ENCODE measurements around the gene BTBD16.

Gene BTBD16

GRCh38 chr10:122290334-122290733, 19.2 kb downstream of the BTBD16 start:
- no peak overlapping the region for H3K4me3 Mint-ChIP-seq

GRCh38 chr10:122290833-122291532, 19.9 kb downstream of the BTBD16 start:
- H3K27me3 Mint-ChIP-seq (ENCODE audit: low read depth) = no peaks in the 10 kb centered on the region
- no peaks in the 10 kb centered on the region for H3K36me3 Mint-ChIP-seq (ENCODE audit: low read depth)
- H3K4me3 Mint-ChIP-seq = no peak overlapping the region
- H3K4me1 Mint-ChIP-seq (ENCODE audit: low read depth) = peaks cover 17% of the 10 kb centered on the region
- no peak for DNase-seq (ENCODE audit: low spot score)
- no peaks in the 10 kb centered on the region for H3K9me3 Mint-ChIP-seq
- no peak overlapping the region for H3K27ac Mint-ChIP-seq

More at GRCh38 chr10:122290334-122290733, 19.2 kb downstream of the BTBD16 start:
- H3K4me1 Mint-ChIP-seq (ENCODE audit: low read depth) = peaks cover 12% of the 10 kb centered on the region
- no peaks in the 10 kb centered on the region for H3K9me3 Mint-ChIP-seq
- no peaks in the 10 kb centered on the region for H3K36me3 Mint-ChIP-seq (ENCODE audit: low read depth)
- no peak overlapping the region for H3K27ac Mint-ChIP-seq
- H3K27me3 Mint-ChIP-seq (ENCODE audit: low read depth) = no peaks in the 10 kb centered on the region
- DNase-seq (ENCODE audit: low spot score) = no peak

GRCh38 chr10:122291739-122292138, 20.6 kb downstream of the BTBD16 start:
- Mint-ChIP-seq H3K36me3 (ENCODE audit: low read depth) (no peaks in the 10 kb centered on the region), H3K4me3 (no peak overlapping the region), H3K27me3 (ENCODE audit: low read depth) (peaks cover 3% of the 10 kb centered on the region), H3K27ac (no peak overlapping the region), H3K4me1 (ENCODE audit: low read depth) (peaks cover 17% of the 10 kb centered on the region), H3K9me3 (no peaks in the 10 kb centered on the region)
- DNase-seq (ENCODE audit: low spot score) = no peak

GRCh38 chr10:122292376-122292775, 21.3 kb downstream of the BTBD16 start:
- Mint-ChIP-seq H3K4me1 (ENCODE audit: low read depth) (peaks cover 17% of the 10 kb centered on the region), H3K9me3 (no peaks in the 10 kb centered on the region), H3K4me3 (no peak overlapping the region), H3K36me3 (ENCODE audit: low read depth) (no peaks in the 10 kb centered on the region), H3K27me3 (ENCODE audit: low read depth) (peaks cover 3% of the 10 kb centered on the region), H3K27ac (no peak overlapping the region)
- no peak for DNase-seq (ENCODE audit: low spot score)

GRCh38 chr10:122293156-122293960, 22.3 kb downstream of the BTBD16 start:
- Mint-ChIP-seq H3K36me3 (ENCODE audit: low read depth) (no peaks in the 10 kb centered on the region), H3K27me3 (ENCODE audit: low read depth) (peaks cover 3% of the 10 kb centered on the region), H3K27ac (no peak overlapping the region), H3K4me1 (ENCODE audit: low read depth) (peaks cover 17% of the 10 kb centered on the region), H3K9me3 (no peaks in the 10 kb centered on the region), H3K4me3 (no peak overlapping the region)
- DNase-seq (ENCODE audit: low spot score) = no peak

- Mint-ChIP-seq H3K36me3 (ENCODE audit: low read depth) (no peaks in the 10 kb centered on the region), H3K4me3 (no peak overlapping the region), H3K4me1 (ENCODE audit: low read depth) (peaks cover 18% of the 10 kb centered on the region), H3K27me3 (ENCODE audit: low read depth) (peaks cover 3% of the 10 kb centered on the region), H3K27ac (no peak overlapping the region), H3K9me3 (no peaks in the 10 kb centered on the region)
- DNase-seq (ENCODE audit: low spot score) = no peak
Measured at GRCh38 chr10:122293961-122294380, 22.9 kb downstream of the BTBD16 start.

- no peaks in the 10 kb centered on the region for H3K36me3 Mint-ChIP-seq (ENCODE audit: low read depth)
- H3K4me1 Mint-ChIP-seq (ENCODE audit: low read depth) = peaks cover 17% of the 10 kb centered on the region
- no peak overlapping the region for H3K27ac Mint-ChIP-seq
- peaks cover 3% of the 10 kb centered on the region for H3K27me3 Mint-ChIP-seq (ENCODE audit: low read depth)
- no peak for DNase-seq (ENCODE audit: low spot score)
- H3K9me3 Mint-ChIP-seq = no peaks in the 10 kb centered on the region
- H3K4me3 Mint-ChIP-seq = no peak overlapping the region
Measured at GRCh38 chr10:122294511-122295450, 23.7 kb downstream of the BTBD16 start.

GRCh38 chr10:122295451-122295809, 24.3 kb downstream of the BTBD16 start:
- peaks cover 3% of the 10 kb centered on the region for H3K27me3 Mint-ChIP-seq (ENCODE audit: low read depth)
- peaks cover 15% of the 10 kb centered on the region for H3K4me1 Mint-ChIP-seq (ENCODE audit: low read depth)
- no peak for DNase-seq (ENCODE audit: low spot score)
- no peaks in the 10 kb centered on the region for H3K9me3 Mint-ChIP-seq
- H3K36me3 Mint-ChIP-seq (ENCODE audit: low read depth) = no peaks in the 10 kb centered on the region
- no peak overlapping the region for H3K4me3 Mint-ChIP-seq
- H3K27ac Mint-ChIP-seq = no peak overlapping the region

- H3K36me3 Mint-ChIP-seq (ENCODE audit: low read depth) = no peaks in the 10 kb centered on the region
- no peaks in the 10 kb centered on the region for H3K9me3 Mint-ChIP-seq
- no peak overlapping the region for H3K27ac Mint-ChIP-seq
- no peak for DNase-seq (ENCODE audit: low spot score)
- peaks cover 15% of the 10 kb centered on the region for H3K4me1 Mint-ChIP-seq (ENCODE audit: low read depth)
- H3K27me3 Mint-ChIP-seq (ENCODE audit: low read depth) = peaks cover 3% of the 10 kb centered on the region
- no peak overlapping the region for H3K4me3 Mint-ChIP-seq
Measured at GRCh38 chr10:122296363-122297120, 25.4 kb downstream of the BTBD16 start.

GRCh38 chr10:122297583-122297982, 26.5 kb downstream of the BTBD16 start:
- peaks cover 3% of the 10 kb centered on the region for H3K27me3 Mint-ChIP-seq (ENCODE audit: low read depth)
- DNase-seq (ENCODE audit: low spot score) = no peak
- no peak overlapping the region for H3K27ac Mint-ChIP-seq
- H3K4me1 Mint-ChIP-seq (ENCODE audit: low read depth) = peaks cover 15% of the 10 kb centered on the region
- no peaks in the 10 kb centered on the region for H3K9me3 Mint-ChIP-seq
- no peak overlapping the region for H3K4me3 Mint-ChIP-seq
- H3K36me3 Mint-ChIP-seq (ENCODE audit: low read depth) = no peaks in the 10 kb centered on the region

GRCh38 chr10:122298206-122298597, 27.1 kb downstream of the BTBD16 start:
- Mint-ChIP-seq H3K4me3 (no peak overlapping the region), H3K9me3 (no peaks in the 10 kb centered on the region), H3K4me1 (ENCODE audit: low read depth) (peaks cover 12% of the 10 kb centered on the region), H3K36me3 (ENCODE audit: low read depth) (no peaks in the 10 kb centered on the region), H3K27me3 (ENCODE audit: low read depth) (peaks cover 3% of the 10 kb centered on the region), H3K27ac (no peak overlapping the region)
- no peak for DNase-seq (ENCODE audit: low spot score)

GRCh38 chr10:122298598-122299301, 27.7 kb downstream of the BTBD16 start:
- no peaks in the 10 kb centered on the region for H3K36me3 Mint-ChIP-seq (ENCODE audit: low read depth)

More at GRCh38 chr10:122298598-122299301, 27.7 kb downstream of the BTBD16 start:
- no peak overlapping the region for H3K27ac Mint-ChIP-seq
- no peaks in the 10 kb centered on the region for H3K9me3 Mint-ChIP-seq
- H3K27me3 Mint-ChIP-seq (ENCODE audit: low read depth) = peaks cover 3% of the 10 kb centered on the region
- H3K4me1 Mint-ChIP-seq (ENCODE audit: low read depth) = peaks cover 10% of the 10 kb centered on the region
- H3K4me3 Mint-ChIP-seq = no peak overlapping the region
- DNase-seq (ENCODE audit: low spot score) = peak; percentile 26

Data from T-helper 2 cell treated with Interferon-gamma antibody and Interleukin-4, amounts not matched to agents 5 μg/mL and 100 μg/mL, for 36 hours (primary cell).